Epithelial cell of esophagus (primary cell): ENCODE results near the gene NIPAL4.

ENCODE experiments used
- DNase-seq: peaks from one replicate; pipeline ENCODE4 v3.0.0; 2010; ENCODE audit warnings: low read depth
- H3K4me3 ChIP-seq: 2 replicates; pipeline ENCODE4 v1.5.1; 2011; ENCODE audit warnings: mild to moderate bottlenecking, low read length, control low read depth
- TF ChIP-seq, protein P1 (sequence below): IDR thresholded peaks from 2 replicates; pipeline ENCODE4 v1.5.1; 2011; ENCODE audit warnings: low read depth, mild to moderate bottlenecking, low read length, control low read depth, inconsistent platforms; ENCODE audit not compliant: insufficient read depth; ENCODE audit errors: missing control alignments

NIPAL4 gene

DNA sequence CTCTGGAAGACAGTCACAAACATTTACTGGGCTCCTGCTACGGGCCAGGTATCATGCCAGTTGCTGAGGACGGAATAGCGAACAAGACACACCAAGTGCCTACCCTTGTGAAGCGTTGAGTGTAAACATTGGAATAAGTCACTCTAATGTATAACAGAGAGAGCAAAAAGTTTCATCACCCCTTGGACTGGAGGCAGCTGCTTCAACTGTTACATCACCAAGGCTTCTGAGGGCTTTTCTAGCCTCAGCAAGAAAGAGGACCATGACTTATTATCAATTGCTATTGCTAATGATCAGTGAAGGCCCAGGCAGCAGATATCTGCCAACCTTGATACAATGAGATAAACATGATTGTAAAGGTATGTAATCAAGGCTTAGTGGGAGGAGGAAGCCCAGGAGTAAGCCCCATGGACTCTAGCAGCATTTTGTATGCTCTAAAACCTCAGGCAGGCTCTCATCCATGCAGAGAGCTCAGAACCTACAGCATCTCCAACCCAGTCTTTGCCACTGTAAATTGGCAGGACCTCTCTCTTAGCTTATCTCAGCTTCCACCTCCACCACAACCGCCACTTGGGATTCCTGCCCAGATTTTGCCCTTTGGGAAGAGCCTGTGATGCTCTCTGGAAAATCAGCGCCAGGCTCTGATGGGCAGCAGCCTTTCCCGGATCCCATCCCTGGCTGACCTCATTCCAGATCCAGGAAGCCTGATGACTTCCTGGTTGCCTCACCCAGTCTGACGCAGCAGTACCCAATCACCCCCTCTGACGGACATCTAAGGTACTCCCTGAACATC lies 61.1 kb downstream of the NIPAL4 start:
- H3K4me3 ChIP-seq: no peak overlapping the region
- TF ChIP-seq, protein P1, sequence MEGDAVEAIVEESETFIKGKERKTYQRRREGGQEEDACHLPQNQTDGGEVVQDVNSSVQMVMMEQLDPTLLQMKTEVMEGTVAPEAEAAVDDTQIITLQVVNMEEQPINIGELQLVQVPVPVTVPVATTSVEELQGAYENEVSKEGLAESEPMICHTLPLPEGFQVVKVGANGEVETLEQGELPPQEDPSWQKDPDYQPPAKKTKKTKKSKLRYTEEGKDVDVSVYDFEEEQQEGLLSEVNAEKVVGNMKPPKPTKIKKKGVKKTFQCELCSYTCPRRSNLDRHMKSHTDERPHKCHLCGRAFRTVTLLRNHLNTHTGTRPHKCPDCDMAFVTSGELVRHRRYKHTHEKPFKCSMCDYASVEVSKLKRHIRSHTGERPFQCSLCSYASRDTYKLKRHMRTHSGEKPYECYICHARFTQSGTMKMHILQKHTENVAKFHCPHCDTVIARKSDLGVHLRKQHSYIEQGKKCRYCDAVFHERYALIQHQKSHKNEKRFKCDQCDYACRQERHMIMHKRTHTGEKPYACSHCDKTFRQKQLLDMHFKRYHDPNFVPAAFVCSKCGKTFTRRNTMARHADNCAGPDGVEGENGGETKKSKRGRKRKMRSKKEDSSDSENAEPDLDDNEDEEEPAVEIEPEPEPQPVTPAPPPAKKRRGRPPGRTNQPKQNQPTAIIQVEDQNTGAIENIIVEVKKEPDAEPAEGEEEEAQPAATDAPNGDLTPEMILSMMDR: no peak
- peak; percentile 23 for DNase-seq

DNA sequence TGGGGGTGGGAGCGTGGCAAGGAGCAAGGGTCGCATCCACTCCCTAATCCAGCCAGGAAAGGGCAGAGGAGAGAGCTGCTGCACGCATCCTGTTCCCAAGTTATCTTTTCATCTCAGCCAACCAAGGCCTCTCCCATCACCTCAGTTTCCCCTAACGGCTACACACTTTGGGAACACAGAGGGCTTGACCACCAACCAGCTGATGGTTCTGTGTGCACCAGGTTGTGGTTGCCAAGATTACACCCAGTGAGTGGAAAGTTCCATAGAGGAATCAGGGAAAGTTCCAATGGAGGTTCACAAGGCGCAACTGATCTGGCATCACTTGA lies 61.7 kb downstream of the NIPAL4 start:
- TF ChIP-seq, protein P1: no peak
- no peak for DNase-seq
- no peak overlapping the region for H3K4me3 ChIP-seq

DNA sequence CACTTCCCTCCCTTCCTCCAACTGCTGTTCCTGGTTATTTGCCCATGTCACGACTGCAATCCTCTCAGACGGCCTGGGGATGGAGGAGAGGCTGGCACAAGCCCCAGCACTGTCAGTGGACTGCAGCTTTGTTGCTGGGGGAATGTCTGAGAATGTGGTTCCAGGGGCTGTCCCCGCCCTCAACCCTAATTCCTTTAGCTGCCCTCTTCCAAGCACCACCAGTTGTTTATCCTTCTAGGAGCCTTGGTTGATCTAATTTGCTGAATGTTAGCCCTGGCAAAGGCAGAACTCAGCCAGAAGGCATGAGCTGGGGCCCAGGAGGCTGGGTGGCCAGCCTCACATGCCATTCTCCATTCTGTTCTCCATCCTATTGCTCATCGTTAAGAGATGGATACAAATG lies 64.0 kb downstream of the NIPAL4 start:
- TF ChIP-seq, protein P1: no peak
- DNase-seq: no peak
- no peak overlapping the region for H3K4me3 ChIP-seq
